ENCODE data around the gene STARD9. TPM values are rescaled to one million over a fixed set of nuclear protein-coding genes. Genes with fewer than 3 reads are reported as not detected.

The STARD9 gene
- total and polyA plus RNA-seq, 2 donors from 2014 or later, result 1.1 to 7.2 TPM

- no peaks in the 10 kb centered on the region for H3K27me3 ChIP-seq (ENCODE audit: control insufficient read depth, insufficient read depth, low read length)
Measured at GRCh38 chr15:42728972-42729371, 153.6 kb downstream of the STARD9 start.

GRCh38 chr15:42729409-42729808 lies 154.0 kb downstream of the STARD9 start:
- no peaks in the 10 kb centered on the region for H3K9me3 ChIP-seq (ENCODE audit: control insufficient read depth in 2 of 3, insufficient read depth in 1 of 3, low read length in 3 of 3)
- no peak overlapping the region for H3K4me3 ChIP-seq (ENCODE audit: low read length in 3 of 3)
- DNase-seq (no peak), FAIRE-seq (no peak)
- TF ChIP-seq CTCF (IDR thresholded peaks at IDR 0.05; ENCODE audit: borderline replicate concordance, extremely low read depth, insufficient read depth), result no peak
- no peaks in the 10 kb centered on the region for H3K27me3 ChIP-seq (ENCODE audit: control insufficient read depth, insufficient read depth, low read length)
- no peak overlapping the region for H3K27ac ChIP-seq (ENCODE audit: low read depth in 2 of 2, low read length in 2 of 2)
- H3K36me3 ChIP-seq (ENCODE audit: control insufficient read depth in 2 of 3, insufficient read depth in 3 of 3, low read length in 3 of 3), result peaks cover 2 to 61% (median 29%) of the 10 kb centered on the region in 3 donors
- intact Hi-C loops (cut with DNase I), result loop anchor here (10.0 kb wide), 1 partner anchor 195 kb away; the partner anchor contains the start of gene TTBK2
- no peak overlapping the region for H3K9ac ChIP-seq (ENCODE audit: low read length in 3 of 3)
- H3K4me1 ChIP-seq (ENCODE audit: control insufficient read depth in 2 of 3, insufficient read depth in 2 of 3, low read depth in 1 of 3, low read length in 3 of 3), result no peaks in the 10 kb centered on the region

More at GRCh38 chr15:42728972-42729371, 153.6 kb downstream of the STARD9 start:
- Histone ChIP-seq H3K9ac (ENCODE audit: low read length in 3 of 3) (no peak overlapping the region), H3K36me3 (ENCODE audit: control insufficient read depth in 2 of 3, insufficient read depth in 3 of 3, low read length in 3 of 3) (peaks cover 2 to 61% (median 25%) of the 10 kb centered on the region in 3 donors), H3K4me3 (ENCODE audit: low read length in 3 of 3) (no peak overlapping the region), H3K9me3 (ENCODE audit: control insufficient read depth in 2 of 3, insufficient read depth in 1 of 3, low read length in 3 of 3) (no peaks in the 10 kb centered on the region), H3K27ac (ENCODE audit: low read depth in 2 of 2, low read length in 2 of 2) (no peak overlapping the region), H3K4me1 (ENCODE audit: control insufficient read depth in 2 of 3, insufficient read depth in 2 of 3, low read depth in 1 of 3, low read length in 3 of 3) (no peaks in the 10 kb centered on the region)
- DNase-seq (no peak), FAIRE-seq (no peak)
- no peak for TF ChIP-seq CTCF (IDR thresholded peaks at IDR 0.05; ENCODE audit: borderline replicate concordance, extremely low read depth, insufficient read depth)
- intact Hi-C loops (cut with DNase I), result loop anchor here (10.0 kb wide), 1 partner anchor 196 kb away; the partner anchor contains the start of gene TTBK2

GRCh38 chr15:42730135-42730534 lies 154.7 kb downstream of the STARD9 start:
- H3K36me3 ChIP-seq (ENCODE audit: control insufficient read depth in 2 of 3, insufficient read depth in 3 of 3, low read length in 3 of 3), result peaks cover 4 to 54% (median 26%) of the 10 kb centered on the region in 3 donors
- H3K9ac ChIP-seq (ENCODE audit: low read length in 3 of 3), result no peak overlapping the region
- no peak overlapping the region for H3K27ac ChIP-seq (ENCODE audit: low read depth in 2 of 2, low read length in 2 of 2)
- no peaks in the 10 kb centered on the region for H3K9me3 ChIP-seq (ENCODE audit: control insufficient read depth in 2 of 3, insufficient read depth in 1 of 3, low read length in 3 of 3)
- no peaks in the 10 kb centered on the region for H3K27me3 ChIP-seq (ENCODE audit: control insufficient read depth, insufficient read depth, low read length)
- FAIRE-seq (no peak), DNase-seq (no peak)
- no peak overlapping the region for H3K4me3 ChIP-seq (ENCODE audit: low read length in 3 of 3)
- no peak for TF ChIP-seq CTCF (IDR thresholded peaks at IDR 0.05; ENCODE audit: borderline replicate concordance, extremely low read depth, insufficient read depth)
- intact Hi-C loops (cut with DNase I), result no loop called here
- H3K4me1 ChIP-seq (ENCODE audit: control insufficient read depth in 2 of 3, insufficient read depth in 2 of 3, low read depth in 1 of 3, low read length in 3 of 3), result no peaks in the 10 kb centered on the region

GRCh38 chr15:42730536-42730935 lies 155.1 kb downstream of the STARD9 start:
- Histone ChIP-seq H3K9ac (ENCODE audit: low read length in 3 of 3) (no peak overlapping the region), H3K36me3 (ENCODE audit: control insufficient read depth in 2 of 3, insufficient read depth in 3 of 3, low read length in 3 of 3) (peaks cover 4 to 50% (median 26%) of the 10 kb centered on the region in 3 donors), H3K27ac (ENCODE audit: low read depth in 2 of 2, low read length in 2 of 2) (no peak overlapping the region), H3K27me3 (ENCODE audit: control insufficient read depth, insufficient read depth, low read length) (no peaks in the 10 kb centered on the region), H3K9me3 (ENCODE audit: control insufficient read depth in 2 of 3, insufficient read depth in 1 of 3, low read length in 3 of 3) (no peaks in the 10 kb centered on the region), H3K4me3 (ENCODE audit: low read length in 3 of 3) (no peak overlapping the region), H3K4me1 (ENCODE audit: control insufficient read depth in 2 of 3, insufficient read depth in 2 of 3, low read depth in 1 of 3, low read length in 3 of 3) (no peaks in the 10 kb centered on the region)
- no peak for TF ChIP-seq CTCF (IDR thresholded peaks at IDR 0.05; ENCODE audit: borderline replicate concordance, extremely low read depth, insufficient read depth)
- DNase-seq (no peak), FAIRE-seq (no peak)
- intact Hi-C loops (cut with DNase I), result no loop called here
